H54 (cell line): Measurements from ENCODE around the gene LAMC1.

Experiments
- DNase-seq: peaks from one replicate; pipeline ENCODE4 v3.0.0; 2011; ENCODE audit warnings: low spot score, mixed read lengths; ENCODE audit not compliant: insufficient read length
- FAIRE-seq: peaks from 3 replicates; lab custom pipeline; 2011; peaks lifted over from hg19 to GRCh38; lab: Jason Lieb, UNC
- POLR2A ChIP-seq: IDR thresholded peaks from 2 replicates; pipeline ENCODE4 v1.6.1; 2011; ENCODE audit warnings: low read depth, mild to moderate bottlenecking, low read length

The LAMC1 gene

GRCh38 chr1:183090391-183091006 lies 67.3 kb downstream of the LAMC1 start:
- DNase-seq = no peak
- FAIRE-seq = no peak
- TF ChIP-seq POLR2A = no peak

GRCh38 chr1:183091181-183091580 lies 68.0 kb downstream of the LAMC1 start:
- no peak for TF ChIP-seq POLR2A
- FAIRE-seq (no peak), DNase-seq (no peak)

GRCh38 chr1:183092350-183092749 lies 69.1 kb downstream of the LAMC1 start:
- no peak for DNase-seq
- no peak for TF ChIP-seq POLR2A
- FAIRE-seq = no peak

- TF ChIP-seq POLR2A = no peak
- DNase-seq (no peak), FAIRE-seq (no peak)
Observed at GRCh38 chr1:183093066-183093668, 69.9 kb downstream of the LAMC1 start.

GRCh38 chr1:183093786-183094298 lies 70.6 kb downstream of the LAMC1 start:
- TF ChIP-seq POLR2A = no peak
- DNase-seq = peak; percentile 43
- FAIRE-seq = peak; percentile 68

GRCh38 chr1:183094351-183094750 lies 71.1 kb downstream of the LAMC1 start:
- FAIRE-seq = no peak
- DNase-seq = no peak
- TF ChIP-seq POLR2A = no peak

- FAIRE-seq (no peak), DNase-seq (no peak)
- no peak for TF ChIP-seq POLR2A
Observed at GRCh38 chr1:183096351-183096750, 73.1 kb downstream of the LAMC1 start.

GRCh38 chr1:183096894-183097293 lies 73.7 kb downstream of the LAMC1 start:
- no peak for FAIRE-seq
- no peak for DNase-seq
- TF ChIP-seq POLR2A = no peak

- TF ChIP-seq POLR2A = no peak
- no peak for DNase-seq
- FAIRE-seq = no peak
Observed at GRCh38 chr1:183097438-183098051, 74.3 kb downstream of the LAMC1 start.

- no peak for TF ChIP-seq POLR2A
- FAIRE-seq (no peak), DNase-seq (no peak)
Observed at GRCh38 chr1:183098317-183098716, 75.1 kb downstream of the LAMC1 start.

- DNase-seq = no peak
- TF ChIP-seq POLR2A = no peak
- FAIRE-seq = no peak
Observed at GRCh38 chr1:183100361-183100974, 77.2 kb downstream of the LAMC1 start.

GRCh38 chr1:183101081-183101480 lies 77.9 kb downstream of the LAMC1 start:
- DNase-seq = no peak
- FAIRE-seq = no peak
- no peak for TF ChIP-seq POLR2A

- TF ChIP-seq POLR2A = no peak
- FAIRE-seq = no peak
- DNase-seq = no peak
Observed at GRCh38 chr1:183101841-183102276, 78.6 kb downstream of the LAMC1 start.

GRCh38 chr1:183103147-183103546 lies 79.9 kb downstream of the LAMC1 start:
- no peak for TF ChIP-seq POLR2A
- DNase-seq (no peak), FAIRE-seq (no peak)
